Measurements from ENCODE around the gene COL18A1. TPM values are rescaled to one million over a fixed set of nuclear protein-coding genes. Genes with fewer than 3 reads are reported as not detected.

The COL18A1 gene
- total and polyA plus RNA-seq, 2 donors, result 18.9 to 58.6 TPM

GRCh38 chr21:45373991-45374816, 30.8 kb upstream of the COL18A1 start:
- no peak for DNase-seq (ENCODE audit: low read depth in 6 of 9, low spot score in 9 of 9)
- Histone ChIP-seq H3K4me3 (ENCODE audit: low read length in 2 of 2) (no peak overlapping the region), H3K4me1 (ENCODE audit: control insufficient read depth in 2 of 2, insufficient read depth in 2 of 2, low read length in 2 of 2) (no peaks in the 10 kb centered on the region), H3K27me3 (ENCODE audit: control insufficient read depth in 2 of 2, insufficient read depth in 1 of 2, low read length in 1 of 2) (peaks cover 3 to 29% of the 10 kb centered on the region in 2 donors), H3K36me3 (ENCODE audit: control insufficient read depth in 2 of 2, insufficient read depth in 2 of 2, low read length in 1 of 2) (no peaks in the 10 kb centered on the region), H3K9me3 (ENCODE audit: control insufficient read depth in 2 of 2, insufficient read depth in 1 of 2, low read length in 1 of 2) (no peaks in the 10 kb centered on the region), H3K27ac (ENCODE audit: low read depth in 1 of 2, low read length in 1 of 2) (no peak overlapping the region)
- WGBS, result 86% methylated on average over 15 of the region's 15 CpGs

GRCh38 chr21:45374826-45375455, 30.0 kb upstream of the COL18A1 start:
- Histone ChIP-seq H3K4me3 (ENCODE audit: low read length in 2 of 2) (no peak overlapping the region), H3K9me3 (ENCODE audit: control insufficient read depth in 2 of 2, insufficient read depth in 1 of 2, low read length in 1 of 2) (no peaks in the 10 kb centered on the region), H3K36me3 (ENCODE audit: control insufficient read depth in 2 of 2, insufficient read depth in 2 of 2, low read length in 1 of 2) (no peaks in the 10 kb centered on the region), H3K27me3 (ENCODE audit: control insufficient read depth in 2 of 2, insufficient read depth in 1 of 2, low read length in 1 of 2) (peaks cover 3 to 32% of the 10 kb centered on the region in 2 donors), H3K4me1 (ENCODE audit: control insufficient read depth in 2 of 2, insufficient read depth in 2 of 2, low read length in 2 of 2) (no peaks in the 10 kb centered on the region), H3K27ac (ENCODE audit: low read depth in 1 of 2, low read length in 1 of 2) (no peak overlapping the region)
- DNase-seq (ENCODE audit: low read depth in 6 of 9, low spot score in 9 of 9), result no peak
- 72% methylated on average over 15 of the region's 15 CpGs for WGBS

GRCh38 chr21:45376459-45377324, 28.3 kb upstream of the COL18A1 start:
- Histone ChIP-seq H3K4me1 (ENCODE audit: control insufficient read depth in 2 of 2, insufficient read depth in 2 of 2, low read length in 2 of 2) (no peaks in the 10 kb centered on the region), H3K27me3 (ENCODE audit: control insufficient read depth in 2 of 2, insufficient read depth in 1 of 2, low read length in 1 of 2) (peaks cover 3 to 28% of the 10 kb centered on the region in 2 donors), H3K9me3 (ENCODE audit: control insufficient read depth in 2 of 2, insufficient read depth in 1 of 2, low read length in 1 of 2) (no peaks in the 10 kb centered on the region), H3K4me3 (ENCODE audit: low read length in 2 of 2) (no peak overlapping the region), H3K27ac (ENCODE audit: low read depth in 1 of 2, low read length in 1 of 2) (no peak overlapping the region), H3K36me3 (ENCODE audit: control insufficient read depth in 2 of 2, insufficient read depth in 2 of 2, low read length in 1 of 2) (no peaks in the 10 kb centered on the region)
- no peak for DNase-seq (ENCODE audit: low read depth in 6 of 9, low spot score in 9 of 9)
- WGBS, result 88% methylated on average over 7 of the region's 7 CpGs

GRCh38 chr21:45377325-45377709, 27.6 kb upstream of the COL18A1 start:
- Histone ChIP-seq H3K36me3 (ENCODE audit: control insufficient read depth in 2 of 2, insufficient read depth in 2 of 2, low read length in 1 of 2) (no peaks in the 10 kb centered on the region), H3K9me3 (ENCODE audit: control insufficient read depth in 2 of 2, insufficient read depth in 1 of 2, low read length in 1 of 2) (no peaks in the 10 kb centered on the region), H3K4me1 (ENCODE audit: control insufficient read depth in 2 of 2, insufficient read depth in 2 of 2, low read length in 2 of 2) (no peaks in the 10 kb centered on the region), H3K4me3 (ENCODE audit: low read length in 2 of 2) (no peak overlapping the region), H3K27ac (ENCODE audit: low read depth in 1 of 2, low read length in 1 of 2) (no peak overlapping the region), H3K27me3 (ENCODE audit: control insufficient read depth in 2 of 2, insufficient read depth in 1 of 2, low read length in 1 of 2) (peaks cover 3 to 29% of the 10 kb centered on the region in 2 donors)
- 84% methylated on average over 5 of the region's 5 CpGs for WGBS
- no peak for DNase-seq (ENCODE audit: low read depth in 6 of 9, low spot score in 9 of 9)

- Histone ChIP-seq H3K27me3 (ENCODE audit: control insufficient read depth in 2 of 2, insufficient read depth in 1 of 2, low read length in 1 of 2) (peaks cover 3 to 32% of the 10 kb centered on the region in 2 donors), H3K9me3 (ENCODE audit: control insufficient read depth in 2 of 2, insufficient read depth in 1 of 2, low read length in 1 of 2) (no peaks in the 10 kb centered on the region), H3K36me3 (ENCODE audit: control insufficient read depth in 2 of 2, insufficient read depth in 2 of 2, low read length in 1 of 2) (no peaks in the 10 kb centered on the region), H3K4me3 (ENCODE audit: low read length in 2 of 2) (no peak overlapping the region), H3K27ac (ENCODE audit: low read depth in 1 of 2, low read length in 1 of 2) (no peak overlapping the region), H3K4me1 (ENCODE audit: control insufficient read depth in 2 of 2, insufficient read depth in 2 of 2, low read length in 2 of 2) (no peaks in the 10 kb centered on the region)
- no peak for DNase-seq (ENCODE audit: low read depth in 6 of 9, low spot score in 9 of 9)
- 67% methylated on average over 5 of the region's 5 CpGs for WGBS
Observed at GRCh38 chr21:45377866-45378257, 27.1 kb upstream of the COL18A1 start.

- no peak for DNase-seq (ENCODE audit: low read depth in 6 of 9, low spot score in 9 of 9)
Observed at GRCh38 chr21:45378258-45378966, 26.6 kb upstream of the COL18A1 start.

GRCh38 chr21:45379171-45379900, 25.6 kb upstream of the COL18A1 start:
- WGBS, result 82% methylated on average over 19 of the region's 21 CpGs
- Histone ChIP-seq H3K9me3 (ENCODE audit: control insufficient read depth in 2 of 2, insufficient read depth in 1 of 2, low read length in 1 of 2) (no peaks in the 10 kb centered on the region), H3K27me3 (ENCODE audit: control insufficient read depth in 2 of 2, insufficient read depth in 1 of 2, low read length in 1 of 2) (peaks cover 3 to 38% of the 10 kb centered on the region in 2 donors), H3K27ac (ENCODE audit: low read depth in 1 of 2, low read length in 1 of 2) (no peak overlapping the region), H3K36me3 (ENCODE audit: control insufficient read depth in 2 of 2, insufficient read depth in 2 of 2, low read length in 1 of 2) (no peaks in the 10 kb centered on the region), H3K4me1 (ENCODE audit: control insufficient read depth in 2 of 2, insufficient read depth in 2 of 2, low read length in 2 of 2) (no peaks in the 10 kb centered on the region), H3K4me3 (ENCODE audit: low read length in 2 of 2) (no peak overlapping the region)
- DNase-seq (ENCODE audit: low read depth in 6 of 9, low spot score in 9 of 9), result no peak

More at GRCh38 chr21:45378258-45378966, 26.6 kb upstream of the COL18A1 start:
- Histone ChIP-seq H3K4me3 (ENCODE audit: low read length in 2 of 2) (no peak overlapping the region), H3K9me3 (ENCODE audit: control insufficient read depth in 2 of 2, insufficient read depth in 1 of 2, low read length in 1 of 2) (no peaks in the 10 kb centered on the region), H3K27ac (ENCODE audit: low read depth in 1 of 2, low read length in 1 of 2) (no peak overlapping the region), H3K27me3 (ENCODE audit: control insufficient read depth in 2 of 2, insufficient read depth in 1 of 2, low read length in 1 of 2) (peaks cover 3 to 37% of the 10 kb centered on the region in 2 donors), H3K36me3 (ENCODE audit: control insufficient read depth in 2 of 2, insufficient read depth in 2 of 2, low read length in 1 of 2) (no peaks in the 10 kb centered on the region), H3K4me1 (ENCODE audit: control insufficient read depth in 2 of 2, insufficient read depth in 2 of 2, low read length in 2 of 2) (no peaks in the 10 kb centered on the region)
- 50% methylated on average over 13 of the region's 13 CpGs for WGBS

- WGBS, result 95% methylated on average over 30 of the region's 35 CpGs
- H3K36me3 ChIP-seq (ENCODE audit: control insufficient read depth in 2 of 2, insufficient read depth in 2 of 2, low read length in 1 of 2), result no peaks in the 10 kb centered on the region
- H3K4me3 ChIP-seq (ENCODE audit: low read length in 2 of 2), result no peak overlapping the region
- peaks cover 3 to 42% of the 10 kb centered on the region in 2 donors for H3K27me3 ChIP-seq (ENCODE audit: control insufficient read depth in 2 of 2, insufficient read depth in 1 of 2, low read length in 1 of 2)
- H3K9me3 ChIP-seq (ENCODE audit: control insufficient read depth in 2 of 2, insufficient read depth in 1 of 2, low read length in 1 of 2), result no peaks in the 10 kb centered on the region
- H3K4me1 ChIP-seq (ENCODE audit: control insufficient read depth in 2 of 2, insufficient read depth in 2 of 2, low read length in 2 of 2), result no peaks in the 10 kb centered on the region
- no peak for DNase-seq (ENCODE audit: low read depth in 6 of 9, low spot score in 9 of 9)
- no peak overlapping the region for H3K27ac ChIP-seq (ENCODE audit: low read depth in 1 of 2, low read length in 1 of 2)
Observed at GRCh38 chr21:45379901-45380330, 25.0 kb upstream of the COL18A1 start.
